IPS DF 6.9 (cell line): ENCODE data around the gene TDG.
"Not testable (repeated sequence)": the region's sequence is repeated elsewhere in the genome, so short reads cannot be mapped to it uniquely, and the experiment has no call there.

Experiments used
- DNase-seq: peaks from one replicate; pipeline ENCODE4 v3.0.0-alpha.2; 2013; ENCODE audit warnings: low read depth, low spot score
- H3K27ac ChIP-seq: one replicate; pipeline ENCODE4 v1.5.1; 2013; ENCODE audit warnings: low read length, control low read depth
- H3K27me3 ChIP-seq: 2 replicates; pipeline ENCODE4 v1.6.1; 2013; ENCODE audit warnings: mild to moderate bottlenecking, low read length; ENCODE audit not compliant: control insufficient read depth, insufficient read depth
- H3K36me3 ChIP-seq: 2 replicates; pipeline ENCODE4 v1.6.1; 2013; ENCODE audit warnings: low read length; ENCODE audit not compliant: control insufficient read depth, insufficient read depth
- H3K4me1 ChIP-seq: 2 replicates; pipeline ENCODE4 v1.6.1; 2013; ENCODE audit warnings: low read length; ENCODE audit not compliant: control insufficient read depth, insufficient read depth
- H3K4me3 ChIP-seq: 2 replicates; pipeline ENCODE4 v1.5.1; 2013; ENCODE audit warnings: mild to moderate bottlenecking, low read length
- H3K9me3 ChIP-seq: 2 replicates; pipeline ENCODE4 v1.6.1; 2013; ENCODE audit warnings: low read length, inconsistent platforms; ENCODE audit not compliant: control insufficient read depth, insufficient read depth
- WGBS: extraction: QIAGEN DNeasy Blood & Tissue Kit; methylation state at CpG from one replicate; pipeline ENCODE4 v1.1.7; 2013; ENCODE audit warnings: mixed read lengths, missing lambda C conversion rate; ENCODE audit not compliant: insufficient read length, insufficient coverage; 5-methylcytosine and 5-hydroxymethylcytosine counted together

The TDG gene

DNA sequence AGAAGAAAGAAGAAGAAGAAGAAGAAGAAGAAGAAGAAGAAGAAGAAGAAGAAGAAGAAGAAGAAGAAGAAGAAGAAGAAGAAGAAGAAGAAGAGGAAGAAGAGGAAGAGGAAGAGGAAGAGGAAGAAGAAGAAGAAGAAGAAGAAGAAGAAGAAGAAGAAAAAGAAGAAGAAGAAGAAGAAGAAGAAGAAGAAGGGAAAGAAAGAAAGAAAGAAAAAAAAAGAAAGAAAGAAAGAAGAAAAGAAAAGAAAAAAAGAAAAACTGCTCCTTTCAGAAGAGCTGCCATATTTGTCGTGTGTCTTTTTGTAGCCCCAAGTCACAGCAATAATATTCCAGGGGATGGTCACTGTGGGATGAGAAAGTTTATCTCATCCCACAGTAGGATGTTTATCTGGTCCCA lies 56.2 kb downstream of the TDG start:
- no CpG with 5 or more reads among the region's 1 CpG for WGBS

DNA sequence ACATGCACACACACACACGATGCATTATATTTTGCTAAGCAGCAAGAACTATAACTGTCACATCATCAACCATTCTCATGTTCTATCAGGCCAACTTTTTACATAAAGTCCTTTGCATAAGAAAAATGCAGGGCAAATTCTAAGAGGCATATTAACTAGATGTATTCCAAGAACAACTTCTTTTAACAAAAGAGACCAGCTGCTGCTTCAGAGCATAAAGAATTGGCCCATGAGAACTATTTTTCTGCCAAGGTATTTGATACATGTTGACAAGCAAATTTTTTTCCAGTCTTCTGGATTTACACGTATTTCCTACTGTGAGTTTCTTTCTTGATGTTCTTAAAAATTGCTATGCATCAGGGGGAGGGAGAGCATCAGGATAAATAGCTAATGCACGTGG lies 57.1 kb downstream of the TDG start:
- H3K27ac ChIP-seq: no peak overlapping the region
- H3K4me3 ChIP-seq: no peak overlapping the region
- no peaks in the 10 kb centered on the region for H3K27me3 ChIP-seq
- H3K36me3 ChIP-seq: no peaks in the 10 kb centered on the region
- H3K4me1 ChIP-seq: no peaks in the 10 kb centered on the region
- no peak for DNase-seq
- no peaks in the 10 kb centered on the region for H3K9me3 ChIP-seq
- no CpG with 5 or more reads among the region's 3 CpGs for WGBS

More for the DNA sequence above, 56.2 kb downstream of the TDG start:
- H3K4me3 ChIP-seq, H3K27ac ChIP-seq, H3K36me3 ChIP-seq, H3K9me3 ChIP-seq, H3K27me3 ChIP-seq, DNase-seq, H3K4me1 ChIP-seq: not testable (repeated sequence)

DNA sequence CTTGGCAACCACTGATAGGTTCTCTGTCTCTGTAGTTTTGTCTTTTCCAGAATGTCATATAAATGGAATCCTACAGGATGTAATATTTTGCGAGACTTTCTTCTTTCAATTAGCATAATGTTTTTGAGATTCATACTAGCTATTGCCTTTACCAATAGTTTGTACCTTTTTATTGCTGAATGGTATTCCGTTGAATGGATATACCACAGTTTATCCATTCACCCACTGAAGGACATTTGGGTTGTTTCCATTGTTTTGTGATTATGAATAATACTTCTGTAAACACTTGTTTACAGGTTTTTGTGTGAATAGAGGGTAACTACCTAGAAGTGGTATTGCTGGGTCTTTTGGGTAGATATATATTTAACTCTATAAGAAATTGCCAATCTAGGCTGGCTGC lies 58.0 kb downstream of the TDG start:
- H3K27me3 ChIP-seq: no peaks in the 10 kb centered on the region
- WGBS: no CpG with 5 or more reads among the region's 2 CpGs
- H3K9me3 ChIP-seq: no peaks in the 10 kb centered on the region
- no peak overlapping the region for H3K4me3 ChIP-seq
- no peak overlapping the region for H3K27ac ChIP-seq
- DNase-seq: no peak
- no peaks in the 10 kb centered on the region for H3K4me1 ChIP-seq
- H3K36me3 ChIP-seq: no peaks in the 10 kb centered on the region

DNA sequence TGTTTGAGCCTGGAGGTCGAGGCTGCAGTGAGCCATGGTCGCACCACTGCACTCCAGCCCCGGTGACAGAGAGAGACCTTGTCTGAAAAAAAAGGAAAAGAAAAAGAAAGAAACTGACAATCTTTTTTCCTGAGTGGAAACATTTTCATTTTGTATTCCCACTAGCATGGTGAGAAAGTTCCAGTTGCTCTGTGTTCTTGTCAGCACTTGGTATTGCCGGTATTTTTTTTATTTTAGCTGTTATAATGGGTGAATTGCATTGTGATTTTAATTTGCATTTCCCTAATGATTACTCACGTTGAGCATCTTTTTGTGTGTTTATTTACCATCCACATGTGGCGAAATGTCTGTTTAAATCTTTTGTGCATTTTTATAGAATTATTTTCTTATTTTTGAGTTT lies 58.7 kb downstream of the TDG start:
- no peaks in the 10 kb centered on the region for H3K9me3 ChIP-seq
- no peaks in the 10 kb centered on the region for H3K4me1 ChIP-seq
- DNase-seq: no peak
- no peaks in the 10 kb centered on the region for H3K36me3 ChIP-seq
- H3K4me3 ChIP-seq: no peak overlapping the region
- H3K27ac ChIP-seq: no peak overlapping the region
- no peaks in the 10 kb centered on the region for H3K27me3 ChIP-seq
- no CpG with 5 or more reads among the region's 6 CpGs for WGBS

DNA sequence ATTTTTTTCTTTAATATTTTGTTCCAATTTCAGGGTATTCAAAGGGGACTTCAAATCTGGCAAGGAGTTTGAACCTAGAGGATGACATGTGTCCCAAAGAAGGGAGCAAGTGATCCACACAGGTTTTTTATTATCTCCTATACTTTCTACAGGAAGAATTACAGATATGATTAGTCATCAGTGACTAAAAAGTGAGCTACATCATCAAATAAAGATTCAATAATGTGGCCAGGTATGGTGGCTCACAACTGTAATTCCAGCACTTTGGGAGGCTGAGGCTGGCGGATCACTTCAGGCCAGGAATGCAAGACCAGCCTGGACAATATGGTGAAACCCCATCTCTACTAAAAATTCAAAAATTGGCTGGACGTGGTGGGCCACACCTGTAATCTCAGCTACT lies 60.1 kb downstream of the TDG start:
- H3K4me1 ChIP-seq: no peaks in the 10 kb centered on the region
- WGBS: no CpG with 5 or more reads among the region's 2 CpGs
- H3K4me3 ChIP-seq: no peak overlapping the region
- H3K9me3 ChIP-seq: no peaks in the 10 kb centered on the region
- H3K36me3 ChIP-seq: no peaks in the 10 kb centered on the region
- H3K27me3 ChIP-seq: no peaks in the 10 kb centered on the region
- no peak overlapping the region for H3K27ac ChIP-seq
- no peak for DNase-seq

DNA sequence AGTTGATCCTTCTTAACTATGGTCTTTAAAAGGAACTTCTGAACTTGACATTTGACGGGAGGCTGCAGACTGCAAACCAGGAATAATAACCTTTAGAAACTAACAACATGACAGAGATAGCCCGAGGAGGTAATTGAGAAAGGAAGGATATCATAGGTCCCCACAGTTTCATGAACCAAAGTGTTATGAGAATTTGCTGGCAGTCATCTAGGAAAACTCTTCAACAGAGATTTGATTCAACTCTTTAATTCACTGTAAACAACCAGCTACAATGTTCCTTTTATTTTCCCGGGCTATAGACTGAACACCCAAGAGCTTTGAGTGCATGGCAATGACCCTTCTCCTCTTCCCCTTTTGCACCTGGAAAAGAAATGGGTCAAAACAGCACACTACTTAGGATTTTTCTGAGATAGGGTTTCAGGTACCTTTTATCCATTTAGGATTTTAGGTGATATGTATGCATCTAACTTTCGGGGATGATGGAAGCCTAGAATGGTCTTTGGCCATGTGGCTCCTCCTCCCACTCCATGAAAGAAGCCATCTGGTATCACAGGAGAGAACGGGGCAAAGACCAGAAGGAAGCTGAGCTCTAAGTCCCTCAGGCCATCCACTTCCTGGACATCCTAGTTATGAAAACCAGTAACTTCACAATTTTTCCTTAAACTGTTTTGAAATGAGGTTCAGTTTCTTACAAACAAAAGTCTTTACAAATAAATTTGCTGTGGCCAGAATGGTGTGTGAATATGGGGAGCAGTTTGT lies 61.3 kb downstream of the TDG start:
- no CpG with 5 or more reads among the region's 5 CpGs for WGBS
- no peak overlapping the region for H3K4me3 ChIP-seq
- no peaks in the 10 kb centered on the region for H3K27me3 ChIP-seq
- no peaks in the 10 kb centered on the region for H3K36me3 ChIP-seq
- no peaks in the 10 kb centered on the region for H3K9me3 ChIP-seq
- no peaks in the 10 kb centered on the region for H3K4me1 ChIP-seq
- no peak for DNase-seq
- H3K27ac ChIP-seq: no peak overlapping the region

DNA sequence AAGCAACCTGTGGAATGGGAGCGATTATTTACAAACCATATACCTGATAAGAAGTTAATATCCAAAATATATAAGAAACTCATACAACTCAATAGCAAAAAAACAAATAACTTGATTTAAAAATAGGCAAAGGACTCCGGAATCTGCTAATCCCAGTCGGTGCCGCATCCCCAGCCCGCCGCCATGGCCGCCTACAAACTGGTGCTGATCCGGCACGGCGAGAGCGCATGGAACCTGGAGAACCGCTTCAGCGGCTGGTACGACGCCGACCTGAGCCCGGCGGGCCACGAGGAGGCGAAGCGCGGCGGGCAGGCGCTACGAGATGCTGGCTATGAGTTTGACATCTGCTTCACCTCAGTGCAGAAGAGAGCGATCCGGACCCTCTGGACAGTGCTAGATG lies 64.9 kb downstream of the TDG start:
- DNase-seq, H3K27ac ChIP-seq, H3K36me3 ChIP-seq, H3K4me1 ChIP-seq, H3K27me3 ChIP-seq, H3K4me3 ChIP-seq, H3K9me3 ChIP-seq: not testable (repeated sequence)
- WGBS: no CpG with 5 or more reads among the region's 27 CpGs

DNA sequence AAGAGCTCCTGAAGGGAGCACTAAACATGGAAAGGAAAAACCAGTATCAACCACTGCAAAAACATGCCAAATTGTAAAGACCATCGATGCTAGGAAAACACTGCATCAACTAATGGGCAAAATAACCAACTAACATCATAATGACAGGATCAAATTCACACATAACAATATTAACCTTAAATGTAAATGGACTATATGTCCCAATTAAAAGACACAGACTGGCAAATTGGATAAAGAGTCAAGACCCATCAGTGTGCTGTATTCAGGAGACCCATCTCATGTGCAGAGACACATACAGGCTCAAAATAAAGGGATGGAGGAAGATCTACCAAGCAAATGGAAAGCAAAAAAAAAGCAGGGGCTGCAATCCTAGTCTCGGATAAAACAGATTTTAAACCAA lies 70.5 kb downstream of the TDG start:
- H3K36me3 ChIP-seq, H3K4me1 ChIP-seq, H3K27me3 ChIP-seq, H3K27ac ChIP-seq, DNase-seq, H3K9me3 ChIP-seq, H3K4me3 ChIP-seq: not testable (repeated sequence)
- no CpG with 5 or more reads among the region's 2 CpGs for WGBS
